GM13977 (cell line): ENCODE measurements around the gene GMIP.
A peak's percentile ranks its signal among the peaks of the same experiment; 100 is the strongest.
"Not testable (repeated sequence)": the region's sequence is repeated elsewhere in the genome, so short reads cannot be mapped to it uniquely, and the experiment has no call there.

ENCODE experiments used
- DNase-seq: peaks from one replicate; pipeline ENCODE4 v3.0.0; 2012; ENCODE audit warnings: low spot score
- CTCF ChIP-seq: IDR thresholded peaks from 2 replicates; pipeline ENCODE4 v1.5.1; 2012; ENCODE audit warnings: mild to moderate bottlenecking, control low read depth; ENCODE audit not compliant: insufficient read depth; ENCODE audit errors: extremely low read depth, missing control alignments
- in situ Hi-C: fragments of 300-500 bp; cut with MboI; formaldehyde crosslinking; loops from one replicate; pipeline ENCODE4 v1.12.0; 2022; ENCODE audit warnings: low sequenced_read_pairs, low pct_unique_long_range_greater_than_20kb, mixed read lengths, inconsistent platforms; ENCODE audit not compliant: unreplicated experiment

Gene GMIP

GRCh38 chr19:19679176-19680073 lies 36.0 kb upstream of the GMIP start:
- no peak for TF ChIP-seq CTCF
- DNase-seq, result no peak
- in situ Hi-C loops, result no loop called here

- no peak for TF ChIP-seq CTCF
- in situ Hi-C loops, result no loop called here
- DNase-seq, result no peak
Observed at GRCh38 chr19:19677579-19677978, 34.1 kb upstream of the GMIP start.

DNA sequence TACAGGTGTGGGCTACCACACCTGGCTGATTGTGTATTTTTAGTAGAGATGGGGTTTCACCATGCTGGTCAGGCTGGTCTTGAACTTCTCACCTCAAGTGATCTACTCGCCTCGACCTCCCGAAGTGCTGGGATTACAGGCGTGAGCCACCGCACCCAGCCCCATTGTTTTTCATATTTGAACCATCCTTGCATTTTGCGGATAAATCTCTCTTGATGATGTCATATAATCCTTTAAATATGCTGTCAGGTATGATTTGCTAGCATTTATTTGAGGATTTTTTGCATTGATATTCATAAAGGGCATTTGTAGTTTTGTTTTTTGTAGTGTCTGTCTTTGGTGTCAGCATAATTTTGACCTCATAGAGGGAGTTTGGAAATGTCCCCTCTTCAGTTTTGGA lies 30.9 kb upstream of the GMIP start:
- TF ChIP-seq CTCF, result no peak
- DNase-seq, result no peak
- in situ Hi-C loops, result no loop called here

GRCh38 chr19:19672816-19673215 lies 29.4 kb upstream of the GMIP start:
- TF ChIP-seq CTCF, result no peak
- in situ Hi-C loops, result no loop called here
- DNase-seq, result no peak

- no peak for TF ChIP-seq CTCF
- in situ Hi-C loops, result no loop called here
Observed at GRCh38 chr19:19670070-19670551, 26.7 kb upstream of the GMIP start.

GRCh38 chr19:19668230-19669012 lies 25.0 kb upstream of the GMIP start, which contains the start of gene ZNF101:
Gene ZNF101, plus strand, starts transcription at chr19:19668839. Its CDS starts 125 bp downstream, at chr19:19668964.
- no peak for TF ChIP-seq CTCF
- DNase-seq, result peak; percentile 96
- in situ Hi-C loops, result no loop called here

More at GRCh38 chr19:19670070-19670551, 26.7 kb upstream of the GMIP start:
- DNase-seq, result no peak

GRCh38 chr19:19665420-19665948 lies 22.0 kb upstream of the GMIP start:
- in situ Hi-C loops, DNase-seq: not testable (repeated sequence)
